Tibial nerve (tissue), 4 donors: Measurements from ENCODE around the gene KRTAP5-7.

Source experiments
- CTCF ChIP-seq, 5 experiments: fragments of 200-600 bp in 3 of 5; fragments of 450-650 bp in 2 of 5; sonication (generic) in 3 of 5; IDR thresholded peaks; one replicate each; pipeline ENCODE4 v1.5.1; 2016 to 2019; ENCODE audit warnings: antibody characterized with exemption in 5 of 5, mild to moderate bottlenecking in 3 of 5, moderate library complexity in 2 of 5
- EP300 ChIP-seq, 2 donors: sonication (generic); formaldehyde crosslinking; IDR thresholded peaks; one replicate each; pipeline ENCODE4 v1.6.1; 2017; ENCODE audit warnings: antibody characterized with exemption in 2 of 2, mild to moderate bottlenecking in 1 of 2
- POLR2A ChIP-seq, 2 donors: fragments of 450-650 bp; IDR thresholded peaks; one replicate each; pipeline ENCODE4 v1.6.1; 2017; ENCODE audit warnings: antibody characterized with exemption in 2 of 2, mild to moderate bottlenecking in 2 of 2, moderate library complexity in 2 of 2

GRCh38 chr11:71482216-71482615 lies 44.9 kb upstream of the KRTAP5-7 start:
- TF ChIP-seq CTCF (IDR thresholded peaks at IDR 0.05) (no peak), POLR2A (IDR thresholded peaks at IDR 0.05) (no peak), EP300 (IDR thresholded peaks at IDR 0.05) (no peak)
